SK-N-SH (cell line): ENCODE measurements around the gene COL23A1. TPM values are rescaled to one million over a fixed set of nuclear protein-coding genes. Genes with fewer than 3 reads are reported as not detected.

Experiments
- CTCF ChIA-PET: fragments of 300-600, 350-600 bp; formaldehyde crosslinking; extraction: SDS; loops from one replicate; lab custom pipeline; 2021; lab: Yijun Ruan, JAX
- POLR2A ChIA-PET: fragments of 350-600 bp; sonication (Branson Sonifier 250); formaldehyde crosslinking; extraction: SDS; loops from one replicate; lab custom pipeline; 2020; ENCODE audit warnings: antibody characterized with exemption, inconsistent platforms; lab: Yijun Ruan, JAX
- DNase-seq: peaks from one replicate; pipeline ENCODE4 v3.0.0; 2012
- H2AFZ ChIP-seq: fragments of 200-600 bp; sonication (generic); 2 replicates; pipeline ENCODE4 v1.8.1; 2016; ENCODE audit warnings: antibody characterized with exemption, mild to moderate bottlenecking, low read depth
- H3F3A ChIP-seq: fragments of 200-600 bp; sonication (generic); replicated peaks from 2 replicates; pipeline ENCODE3; 2016; ENCODE audit warnings: antibody characterized with exemption, mild to moderate bottlenecking; ENCODE audit not compliant: insufficient read depth
- H3K27ac ChIP-seq, 2 experiments: fragments of 200-500 bp in 1 of 2; fragments of 200-600 bp in 1 of 2; sonication (Bioruptor generic) in 1 of 2; sonication (generic), shearing (Covaris generic) in 1 of 2; 2 replicates each; pipeline versions ENCODE4 v1.5.1 to v1.6.1; 2014 to 2016; ENCODE audit warnings: low read depth in 2 of 2, inconsistent platforms in 1 of 2, low read length in 1 of 2, mild to moderate bottlenecking in 1 of 2, mixed read lengths in 1 of 2
- H3K27me3 ChIP-seq: fragments of 200-600 bp; sonication (generic), shearing (Covaris generic); 2 replicates; pipeline ENCODE4 v1.6.1; 2016; ENCODE audit warnings: mixed run types; ENCODE audit not compliant: insufficient read depth
- H3K36me3 ChIP-seq, 2 experiments: fragments of 200-500 bp in 1 of 2; fragments of 200-600 bp in 1 of 2; sonication (Bioruptor generic) in 1 of 2; sonication (generic) in 1 of 2; replicated peaks in 1 of 2; 2 replicates each; pipeline versions ENCODE3 to v1.5.1; 2014 to 2016; ENCODE audit warnings: low read length in 1 of 2, mild to moderate bottlenecking in 1 of 2; ENCODE audit not compliant: insufficient read depth in 2 of 2, control insufficient read depth in 1 of 2
- H3K4me1 ChIP-seq, 2 experiments: fragments of 200-500 bp in 1 of 2; fragments of 200-600 bp in 1 of 2; sonication (Bioruptor generic) in 1 of 2; sonication (generic), shearing (Covaris generic) in 1 of 2; 2 replicates each; pipeline versions ENCODE4 v1.5.1 to v1.6.1; 2014 to 2016; ENCODE audit warnings: low read depth in 1 of 2, low read length in 1 of 2, mixed run types in 1 of 2; ENCODE audit not compliant: insufficient read depth in 2 of 2, control insufficient read depth in 1 of 2
- H3K4me2 ChIP-seq: fragments of 200-600 bp; sonication (generic), shearing (Covaris generic); 2 replicates; pipeline ENCODE4 v1.6.1; 2017; ENCODE audit warnings: mixed run types
- H3K4me3 ChIP-seq, 2 experiments: fragments of 200-500 bp in 1 of 2; fragments of 200-600 bp in 1 of 2; sonication (Bioruptor generic) in 1 of 2; sonication (generic), shearing (Covaris generic) in 1 of 2; 2 replicates each; pipeline versions ENCODE4 v1.5.1 to v1.8.1; 2014 to 2016; ENCODE audit warnings: low read depth in 2 of 2, inconsistent platforms in 1 of 2, low read length in 1 of 2, mild to moderate bottlenecking in 1 of 2, mixed read lengths in 1 of 2, moderate library complexity in 1 of 2
- H3K79me2 ChIP-seq: fragments of 200-600 bp; sonication (generic); 2 replicates; pipeline ENCODE4 v1.8.1; 2017; ENCODE audit warnings: mild to moderate bottlenecking; ENCODE audit not compliant: insufficient read depth
- H3K9ac ChIP-seq: fragments of 200-600 bp; sonication (generic); 2 replicates; pipeline ENCODE4 v1.6.1; 2017; ENCODE audit warnings: mixed run types
- H3K9me2 ChIP-seq: fragments of 200-600 bp; sonication (generic); 2 replicates; pipeline ENCODE4 v1.6.1; 2017; ENCODE audit warnings: mixed run types
- H3K9me3 ChIP-seq: fragments of 200-600 bp; sonication (generic); 2 replicates; pipeline ENCODE4 v1.6.1; 2017; ENCODE audit warnings: mixed run types, mild to moderate bottlenecking, moderate library complexity
- H4K20me1 ChIP-seq: fragments of 200-600 bp; sonication (generic); 2 replicates; pipeline ENCODE4 v1.6.1; 2017; ENCODE audit warnings: mild to moderate bottlenecking, mixed run types; ENCODE audit not compliant: insufficient read depth
- CHD2 ChIP-seq: fragments of 150-350 bp; IDR thresholded peaks from 2 replicates; pipeline ENCODE4 v1.6.1; 2018; ENCODE audit warnings: low read length; ENCODE audit not compliant: partially characterized antibody
- ELF1 ChIP-seq: IDR thresholded peaks from 2 replicates; pipeline ENCODE4 v1.4.0; 2012
- EP300 ChIP-seq, 2 experiments: IDR thresholded peaks; 2 replicates each; pipeline versions ENCODE4 v1.4.0 to v1.6.1; 2012; ENCODE audit warnings: borderline replicate concordance in 1 of 2, low read depth in 1 of 2, low read length in 1 of 2
- EZH2phosphoT487 ChIP-seq: fragments of 200-600 bp; sonication (generic); IDR thresholded peaks from 2 replicates; pipeline ENCODE4 v1.6.1; 2017; ENCODE audit warnings: low read depth, mixed run types, mild to moderate bottlenecking, antibody characterized with exemption, moderate library complexity, borderline replicate concordance
- FOXJ3 ChIP-seq: sonication (generic); formaldehyde crosslinking; IDR thresholded peaks from 2 replicates; pipeline ENCODE4 v1.5.1; 2020; ENCODE audit warnings: mild to moderate bottlenecking, missing genetic modification reagents
- GATA2 ChIP-seq: sonication (generic); formaldehyde crosslinking; IDR thresholded peaks from 2 replicates; pipeline ENCODE4 v1.5.0; 2020; ENCODE audit warnings: mild to moderate bottlenecking, missing genetic modification reagents
- JUND ChIP-seq: IDR thresholded peaks from 2 replicates; pipeline ENCODE4 v1.4.0; 2012
- NRF1 ChIP-seq: IDR thresholded peaks from 2 replicates; pipeline ENCODE4 v1.6.1; 2012; ENCODE audit warnings: low read depth, mild to moderate bottlenecking, low read length
- POLR2AphosphoS5 ChIP-seq: IDR thresholded peaks from 2 replicates; pipeline ENCODE4 v1.6.1; 2012; ENCODE audit warnings: low read depth, low read length
- RXRA ChIP-seq: IDR thresholded peaks from 2 replicates; pipeline ENCODE4 v1.4.0; 2012; ENCODE audit warnings: low read depth, mild to moderate bottlenecking, borderline replicate concordance
- SMC3 ChIP-seq: IDR thresholded peaks from 2 replicates; pipeline ENCODE4 v1.6.1; 2012; ENCODE audit warnings: low read depth, low read length, improper control_type of control experiment
- TEAD4 ChIP-seq: IDR thresholded peaks from 2 replicates; pipeline ENCODE4 v1.4.0; 2012; ENCODE audit warnings: mild to moderate bottlenecking, borderline replicate concordance; ENCODE audit not compliant: insufficient read depth
- YY1 ChIP-seq: IDR thresholded peaks from 2 replicates; pipeline ENCODE4 v1.4.0; 2012; ENCODE audit warnings: low read depth, mild to moderate bottlenecking
- WGBS: methylation state at CpG from one replicate; pipeline ENCODE4 v1.1.6; 2017; ENCODE audit warnings: low lambda C conversion rate; 5-methylcytosine and 5-hydroxymethylcytosine counted together
- polyA plus RNA-seq, 3 experiments: library from polyadenylated mRNA; depleted of rRNA; stranded (reverse); fragments of >200 nt; gene quantifications; 2 replicates each; pipeline ENCODE4 v1.2.3, GENCODE V29; 2012
- TF ChIP-seq, protein P1 (sequence below): IDR thresholded peaks from 2 replicates; pipeline ENCODE4 v1.6.1; 2012; ENCODE audit warnings: mild to moderate bottlenecking, low read depth, low read length, moderate library complexity
- TF ChIP-seq, protein P2 (sequence below): fragments of 200-600 bp; sonication (generic); IDR thresholded peaks from 2 replicates; pipeline ENCODE4 v1.6.1; 2017; ENCODE audit warnings: antibody characterized with exemption, mild to moderate bottlenecking, moderate library complexity

COL23A1 gene
- polyA plus RNA-seq, 1 of the 3 experiments (the other 2 are of a cell fraction): 0.10 TPM

DNA sequence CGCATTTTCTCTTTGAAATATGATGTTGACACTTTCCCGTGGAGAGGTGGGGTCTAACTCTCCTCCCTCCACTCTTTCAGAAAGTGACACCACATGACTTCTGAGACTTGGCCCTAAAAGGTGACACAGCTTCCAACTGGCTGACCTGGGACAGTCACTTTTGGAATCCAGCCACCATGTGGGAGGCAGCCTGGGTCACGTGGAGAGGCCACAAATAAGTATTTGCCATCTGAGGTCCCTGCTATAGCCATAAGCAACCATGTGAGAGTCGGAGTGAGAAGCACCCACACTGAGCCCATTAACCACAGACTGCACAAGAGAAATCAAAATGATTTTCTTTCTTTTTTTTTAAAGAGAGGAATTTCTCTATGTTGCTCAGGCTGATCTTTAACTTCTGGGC, 353.5 kb downstream of the COL23A1 start:
- DNase-seq: no peak
- POLR2A ChIA-PET: no interaction called here
- no peak overlapping the region for H3K27ac ChIP-seq

More for the DNA sequence above, 353.5 kb downstream of the COL23A1 start:
- WGBS: 58% methylated on average over 4 of the region's 4 CpGs
- CTCF ChIA-PET: interaction anchor here (0.8 to 12.2 kb wide), 6 partner anchors 10 to 355 kb away, joined by 3 to 147 read pairs (median 8); partner anchors contain the start of gene COL23A1
- TF ChIP-seq POLR2AphosphoS5: no peak
- TF ChIP-seq SMC3: no peak
- no peak for TF ChIP-seq TEAD4
- no peak for TF ChIP-seq EZH2phosphoT487
- no peak for TF ChIP-seq ELF1
- TF ChIP-seq CHD2: no peak
- TF ChIP-seq GATA2 (CRISPR knock-in tag): no peak
- no peak for TF ChIP-seq EP300 (IDR thresholded peaks at IDR 0.05; ENCODE audit: borderline replicate concordance in 1 of 2, low read depth in 1 of 2, low read length in 1 of 2)
- TF ChIP-seq, protein P1, sequence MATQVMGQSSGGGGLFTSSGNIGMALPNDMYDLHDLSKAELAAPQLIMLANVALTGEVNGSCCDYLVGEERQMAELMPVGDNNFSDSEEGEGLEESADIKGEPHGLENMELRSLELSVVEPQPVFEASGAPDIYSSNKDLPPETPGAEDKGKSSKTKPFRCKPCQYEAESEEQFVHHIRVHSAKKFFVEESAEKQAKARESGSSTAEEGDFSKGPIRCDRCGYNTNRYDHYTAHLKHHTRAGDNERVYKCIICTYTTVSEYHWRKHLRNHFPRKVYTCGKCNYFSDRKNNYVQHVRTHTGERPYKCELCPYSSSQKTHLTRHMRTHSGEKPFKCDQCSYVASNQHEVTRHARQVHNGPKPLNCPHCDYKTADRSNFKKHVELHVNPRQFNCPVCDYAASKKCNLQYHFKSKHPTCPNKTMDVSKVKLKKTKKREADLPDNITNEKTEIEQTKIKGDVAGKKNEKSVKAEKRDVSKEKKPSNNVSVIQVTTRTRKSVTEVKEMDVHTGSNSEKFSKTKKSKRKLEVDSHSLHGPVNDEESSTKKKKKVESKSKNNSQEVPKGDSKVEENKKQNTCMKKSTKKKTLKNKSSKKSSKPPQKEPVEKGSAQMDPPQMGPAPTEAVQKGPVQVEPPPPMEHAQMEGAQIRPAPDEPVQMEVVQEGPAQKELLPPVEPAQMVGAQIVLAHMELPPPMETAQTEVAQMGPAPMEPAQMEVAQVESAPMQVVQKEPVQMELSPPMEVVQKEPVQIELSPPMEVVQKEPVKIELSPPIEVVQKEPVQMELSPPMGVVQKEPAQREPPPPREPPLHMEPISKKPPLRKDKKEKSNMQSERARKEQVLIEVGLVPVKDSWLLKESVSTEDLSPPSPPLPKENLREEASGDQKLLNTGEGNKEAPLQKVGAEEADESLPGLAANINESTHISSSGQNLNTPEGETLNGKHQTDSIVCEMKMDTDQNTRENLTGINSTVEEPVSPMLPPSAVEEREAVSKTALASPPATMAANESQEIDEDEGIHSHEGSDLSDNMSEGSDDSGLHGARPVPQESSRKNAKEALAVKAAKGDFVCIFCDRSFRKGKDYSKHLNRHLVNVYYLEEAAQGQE: no peak
- TF ChIP-seq, protein P2, sequence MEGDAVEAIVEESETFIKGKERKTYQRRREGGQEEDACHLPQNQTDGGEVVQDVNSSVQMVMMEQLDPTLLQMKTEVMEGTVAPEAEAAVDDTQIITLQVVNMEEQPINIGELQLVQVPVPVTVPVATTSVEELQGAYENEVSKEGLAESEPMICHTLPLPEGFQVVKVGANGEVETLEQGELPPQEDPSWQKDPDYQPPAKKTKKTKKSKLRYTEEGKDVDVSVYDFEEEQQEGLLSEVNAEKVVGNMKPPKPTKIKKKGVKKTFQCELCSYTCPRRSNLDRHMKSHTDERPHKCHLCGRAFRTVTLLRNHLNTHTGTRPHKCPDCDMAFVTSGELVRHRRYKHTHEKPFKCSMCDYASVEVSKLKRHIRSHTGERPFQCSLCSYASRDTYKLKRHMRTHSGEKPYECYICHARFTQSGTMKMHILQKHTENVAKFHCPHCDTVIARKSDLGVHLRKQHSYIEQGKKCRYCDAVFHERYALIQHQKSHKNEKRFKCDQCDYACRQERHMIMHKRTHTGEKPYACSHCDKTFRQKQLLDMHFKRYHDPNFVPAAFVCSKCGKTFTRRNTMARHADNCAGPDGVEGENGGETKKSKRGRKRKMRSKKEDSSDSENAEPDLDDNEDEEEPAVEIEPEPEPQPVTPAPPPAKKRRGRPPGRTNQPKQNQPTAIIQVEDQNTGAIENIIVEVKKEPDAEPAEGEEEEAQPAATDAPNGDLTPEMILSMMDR: no peak
- no peak for TF ChIP-seq JUND
- no peak for TF ChIP-seq NRF1
- TF ChIP-seq RXRA: no peak
- no peak for TF ChIP-seq YY1
- no peak for TF ChIP-seq FOXJ3
- no peak overlapping the region for H3K4me2 ChIP-seq
- H3K36me3 ChIP-seq: no peaks in the 10 kb centered on the region
- no peak overlapping the region for H2AFZ ChIP-seq
- H3K9me3 ChIP-seq: no peaks in the 10 kb centered on the region
- H3K9ac ChIP-seq: no peak overlapping the region
- H3K27me3 ChIP-seq: no peaks in the 10 kb centered on the region
- H4K20me1 ChIP-seq: no peaks in the 10 kb centered on the region
- no peak overlapping the region for H3K4me3 ChIP-seq
- peaks cover 5 to 41% of the 10 kb centered on the region in 2 experiments; a peak in 1 of 4 replicates for H3K4me1 ChIP-seq
- peaks cover 11% of the 10 kb centered on the region for H3F3A ChIP-seq
- peaks cover 4% of the 10 kb centered on the region; the same call in 1 of the 2 replicates for H3K79me2 ChIP-seq
- H3K9me2 ChIP-seq: no peaks in the 10 kb centered on the region
